ENCODE measurements around the gene ATP2A1.
"Not testable (repeated sequence)": the region's sequence is repeated elsewhere in the genome, so short reads cannot be mapped to it uniquely, and the experiment has no call there.

ATP2A1 gene

GRCh38 chr16:28883221-28883996 lies 5.1 kb downstream of the ATP2A1 start:
- DNase-seq, result no peak

DNA sequence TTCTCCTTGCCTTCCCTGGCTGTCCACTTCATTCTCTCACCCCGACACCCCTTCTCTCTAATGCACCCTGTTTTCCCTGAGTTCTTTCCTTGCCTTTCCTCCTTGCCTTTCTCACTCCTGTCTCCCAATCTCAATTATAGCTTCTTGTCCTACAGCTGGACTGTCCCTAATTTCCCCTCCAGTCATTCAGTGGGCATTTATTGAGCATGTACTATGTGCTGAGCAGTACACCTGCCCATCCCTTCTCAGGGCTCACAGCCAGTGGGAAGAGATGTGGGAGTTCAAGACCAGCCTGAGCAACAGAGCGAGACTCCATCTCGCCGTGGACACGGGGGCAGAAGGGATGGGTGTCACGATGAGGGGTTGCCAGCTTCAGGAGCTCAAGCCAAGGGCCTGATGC lies 5.8 kb downstream of the ATP2A1 start:
- DNase-seq, result no peak

- no peak for DNase-seq
Measured at GRCh38 chr16:28886945-28887344, 8.7 kb downstream of the ATP2A1 start.

GRCh38 chr16:28890355-28890754 lies 12.1 kb downstream of the ATP2A1 start:
- DNase-seq, result not testable (repeated sequence)

- DNase-seq, result no peak
Measured at GRCh38 chr16:28891964-28892890, 13.9 kb downstream of the ATP2A1 start.

- no peak for DNase-seq
Measured at GRCh38 chr16:28893291-28893690, 15.0 kb downstream of the ATP2A1 start.

DNA sequence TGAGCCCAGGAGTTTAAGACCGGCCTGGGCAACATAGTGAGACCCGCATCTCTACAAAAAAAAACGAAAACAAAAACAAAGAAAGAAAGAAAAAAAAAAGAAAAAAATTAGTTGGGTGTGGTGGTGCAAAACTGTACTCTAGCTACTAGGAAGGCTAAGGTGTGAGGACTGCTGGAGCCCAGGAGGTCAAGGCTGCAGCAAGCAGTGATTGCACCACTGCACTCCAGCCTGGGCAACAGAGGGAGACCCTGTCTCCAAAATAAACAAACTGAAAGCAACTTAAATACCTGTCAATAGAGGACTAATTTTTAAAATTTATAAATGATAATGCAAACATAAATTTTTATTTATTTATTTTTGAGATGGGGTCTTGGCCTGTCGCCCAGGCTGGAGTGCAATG lies 17.3 kb downstream of the ATP2A1 start:
- no peak for DNase-seq

- no peak for DNase-seq
Measured at GRCh38 chr16:28897826-28898225, 19.5 kb downstream of the ATP2A1 start.

- DNase-seq, result no peak
Measured at GRCh38 chr16:28898266-28898665, 20.0 kb downstream of the ATP2A1 start.

- DNase-seq, result no peak
Measured at GRCh38 chr16:28898942-28899341, 20.7 kb downstream of the ATP2A1 start.

DNA sequence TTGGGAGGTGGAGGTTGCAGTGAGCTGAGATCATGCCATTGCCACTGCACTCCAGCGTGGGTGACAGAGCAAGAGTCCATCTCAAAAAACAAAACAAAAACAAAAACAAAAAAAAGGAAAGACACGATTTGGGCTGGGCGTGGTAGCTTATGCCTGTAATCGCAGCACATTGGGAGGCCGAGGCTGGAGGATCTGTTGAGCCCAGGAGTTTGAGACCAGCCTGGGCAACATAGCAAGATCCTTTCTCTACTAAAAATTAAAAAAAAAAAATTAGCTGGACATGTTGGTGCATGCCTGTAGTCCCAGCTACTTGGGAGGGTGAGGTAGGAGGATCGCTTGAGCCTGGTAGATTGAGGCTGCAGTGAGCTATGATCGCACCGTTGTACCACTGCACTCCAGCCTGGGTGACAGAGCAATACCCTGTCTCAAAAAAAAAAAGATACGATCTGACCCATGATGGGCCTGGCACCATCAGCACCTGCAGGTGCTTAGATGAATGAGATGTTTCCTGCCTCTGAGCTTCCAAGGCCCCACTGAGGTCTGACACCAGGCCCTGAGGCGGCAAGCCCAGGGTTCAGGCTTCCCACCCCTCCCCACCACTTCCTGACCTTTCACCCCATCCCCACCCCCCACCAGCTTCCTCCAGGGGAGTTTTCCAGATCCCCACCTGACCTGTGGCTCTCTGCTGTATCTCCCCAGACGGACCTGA lies 21.7 kb downstream of the ATP2A1 start:
- no peak for DNase-seq

GRCh38 chr16:28900601-28901000 lies 22.3 kb downstream of the ATP2A1 start:
- no peak for DNase-seq

DNA sequence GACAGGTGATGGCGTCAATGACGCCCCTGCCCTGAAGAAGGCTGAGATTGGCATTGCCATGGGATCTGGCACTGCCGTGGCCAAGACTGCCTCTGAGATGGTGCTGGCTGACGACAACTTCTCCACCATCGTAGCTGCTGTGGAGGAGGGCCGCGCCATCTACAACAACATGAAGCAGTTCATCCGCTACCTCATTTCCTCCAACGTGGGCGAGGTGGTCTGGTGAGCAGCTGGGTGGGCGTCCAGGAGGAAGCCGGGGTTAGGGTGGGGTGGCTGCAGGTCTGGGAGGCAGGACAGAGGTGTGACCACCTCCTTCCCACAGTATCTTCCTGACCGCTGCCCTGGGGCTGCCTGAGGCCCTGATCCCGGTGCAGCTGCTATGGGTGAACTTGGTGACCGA lies 23.6 kb downstream of the ATP2A1 start:
- no peak for DNase-seq

DNA sequence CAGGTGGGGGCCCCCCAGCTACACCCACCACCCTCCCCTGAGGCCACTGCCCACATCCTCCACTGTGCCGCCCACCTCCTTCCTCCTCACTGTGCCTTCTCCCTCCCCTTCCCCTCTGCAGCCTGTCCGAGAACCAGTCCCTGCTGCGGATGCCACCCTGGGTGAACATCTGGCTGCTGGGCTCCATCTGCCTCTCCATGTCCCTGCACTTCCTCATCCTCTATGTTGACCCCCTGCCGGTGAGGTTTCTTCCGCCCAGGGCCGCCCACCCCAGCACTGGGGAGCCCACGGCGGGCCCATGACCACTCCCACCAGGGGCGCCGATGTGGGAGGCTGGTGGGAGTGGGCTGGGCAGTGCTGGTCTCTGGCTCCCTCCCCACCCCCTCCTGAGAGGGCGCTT lies 24.6 kb downstream of the ATP2A1 start:
- DNase-seq, result no peak

- no peak for DNase-seq
Measured at GRCh38 chr16:28903344-28904042, 25.2 kb downstream of the ATP2A1 start.

DNA sequence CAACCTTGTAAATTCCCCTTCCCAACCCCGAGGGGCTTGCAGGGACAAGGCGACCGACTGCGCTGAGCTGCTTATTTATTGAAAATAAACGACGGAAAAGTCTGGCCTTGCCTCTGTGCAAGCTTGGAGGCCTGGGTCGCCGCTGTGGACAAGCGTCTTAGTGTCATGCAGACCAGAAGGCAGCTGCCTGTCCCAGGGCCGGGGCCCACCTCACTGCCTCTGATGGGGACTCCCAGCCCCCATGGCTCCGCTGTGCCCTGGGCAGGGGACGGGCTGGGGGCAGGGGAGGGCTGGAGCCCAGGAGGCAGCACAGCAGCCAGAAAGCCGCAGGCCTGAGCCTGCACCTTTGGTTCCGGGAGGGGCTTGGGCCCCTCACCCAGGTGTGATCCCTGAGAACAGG lies 26.1 kb downstream of the ATP2A1 start:
- no peak for DNase-seq

DNA sequence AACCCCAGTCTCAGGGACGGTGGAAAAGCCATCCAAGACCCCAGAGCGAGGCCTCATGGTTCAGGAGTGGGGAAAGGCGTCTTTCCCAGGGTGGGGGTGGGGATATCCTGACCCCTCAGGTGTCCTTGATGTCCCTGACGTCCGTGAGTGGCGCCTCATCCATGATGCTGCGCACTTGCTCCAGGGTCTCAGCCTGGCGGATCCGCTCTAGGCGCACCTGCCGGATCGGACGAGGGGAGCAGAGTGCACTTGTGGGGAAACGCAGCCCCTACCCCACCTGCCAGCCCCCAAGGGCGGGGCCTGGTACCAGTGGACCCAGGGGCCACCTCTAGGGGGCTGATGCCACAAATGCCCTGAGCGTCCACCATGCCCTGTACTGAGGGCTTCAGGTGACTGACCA lies 26.5 kb downstream of the ATP2A1 start:
- no peak for DNase-seq

- DNase-seq, result no peak
Measured at GRCh38 chr16:28905229-28905754, 27.0 kb downstream of the ATP2A1 start.

- no peak for DNase-seq
Measured at GRCh38 chr16:28905800-28906372, 27.6 kb downstream of the ATP2A1 start.

DNA sequence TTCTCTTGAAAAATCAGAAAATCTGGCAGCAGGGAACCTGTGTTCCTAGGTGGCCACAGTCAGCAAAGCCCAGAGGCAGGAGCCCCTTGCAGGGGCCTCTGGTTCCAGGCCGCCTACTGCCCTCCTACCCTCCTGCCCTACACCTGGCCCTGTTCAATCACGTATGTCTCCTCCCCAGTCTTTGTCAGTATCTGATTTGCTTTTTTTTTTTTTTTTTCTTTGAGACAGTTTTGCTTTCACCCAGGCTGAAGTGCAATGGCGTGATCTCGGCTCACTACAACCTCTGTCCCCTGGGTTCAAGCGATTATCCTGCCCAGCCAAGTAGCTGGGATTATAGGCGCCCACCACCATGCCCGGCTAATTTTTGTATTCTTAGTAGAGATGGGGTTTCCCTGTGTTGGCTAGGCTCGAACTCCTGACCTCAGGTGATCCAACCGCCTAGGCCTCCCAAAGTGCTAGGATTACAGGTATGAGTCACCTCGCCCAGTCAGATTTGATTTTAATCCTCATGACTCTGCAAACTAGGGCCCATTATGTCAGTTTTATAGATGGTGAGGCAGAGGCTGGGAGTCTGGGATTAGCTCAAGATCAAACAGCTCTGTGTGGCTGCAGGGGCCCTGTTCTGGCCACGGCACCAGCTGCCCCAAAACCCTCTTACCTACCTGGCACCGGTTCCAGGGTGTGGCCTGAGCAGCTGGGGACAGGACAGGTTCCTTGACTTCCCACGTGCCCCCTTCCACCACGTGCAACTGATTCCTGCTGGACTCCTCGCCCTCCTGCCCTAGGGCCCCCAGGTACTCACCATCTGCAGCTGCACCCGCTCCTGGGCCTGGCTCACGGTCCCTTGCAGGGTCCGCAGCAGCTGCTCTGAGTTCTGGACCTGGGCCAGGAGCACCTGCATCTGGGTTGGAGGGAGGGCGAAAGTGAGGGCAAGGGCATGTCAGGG lies 32.1 kb downstream of the ATP2A1 start:
- no peak for DNase-seq

DNA sequence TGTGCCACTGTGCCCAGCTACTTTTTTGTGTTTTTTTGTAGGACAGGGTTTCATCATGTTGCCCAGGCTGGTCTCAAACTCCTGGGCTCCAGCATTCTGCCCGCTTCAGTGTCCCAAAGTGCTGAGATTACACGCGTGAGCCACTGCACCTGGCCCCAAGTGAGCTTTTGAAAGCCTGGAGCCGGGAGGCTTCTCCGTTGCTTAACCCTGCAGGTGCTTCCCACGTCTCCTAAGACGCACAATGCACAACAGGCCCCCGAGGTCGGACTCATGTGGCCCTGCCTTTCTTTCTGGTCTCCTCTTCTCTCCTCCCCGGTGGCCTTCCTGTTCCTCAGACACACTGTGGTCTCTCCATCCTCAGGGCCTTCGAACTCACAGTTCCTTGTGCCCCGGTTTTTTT lies 34.3 kb downstream of the ATP2A1 start:
- no peak for DNase-seq
